HL-60/S4 treated with phorbol 12-myristate 13-acetate at 8.2 ng/mL for 4 days and 3 days (cell line): ENCODE data around the gene APOH.

Experiments
- in situ Hi-C: fragments of 300-500 bp; cut with MboI; formaldehyde crosslinking; loops from 2 replicates; pipeline ENCODE4 v1.15.0; 2022; ENCODE audit warnings: low sequenced_read_pairs

The APOH gene

GRCh38 chr17:66203274-66204015 is 25.8 kb downstream of the APOH start:
- in situ Hi-C loops: loop anchor here (25.0 kb wide), 1 partner anchor 709 kb away; no protein-coding TSS in a partner anchor

GRCh38 chr17:66200685-66201092 is 28.5 kb downstream of the APOH start:
- in situ Hi-C loops: loop anchor here (25.0 kb wide), 1 partner anchor 712 kb away; no protein-coding TSS in a partner anchor

GRCh38 chr17:66198242-66198641 is 31.0 kb downstream of the APOH start:
- in situ Hi-C loops: no loop called here

- in situ Hi-C loops: no loop called here
Measured at GRCh38 chr17:66192378-66192687, 36.9 kb downstream of the APOH start.

- in situ Hi-C loops: no loop called here
Measured at GRCh38 chr17:66191593-66192377, 37.4 kb downstream of the APOH start, which contains the start of gene CEP112. Gene CEP112, minus strand, starts transcription at chr17:66192133.

- in situ Hi-C loops: no loop called here
Measured at GRCh38 chr17:66190738-66191592, 38.2 kb downstream of the APOH start.

- in situ Hi-C loops: no loop called here
Measured at GRCh38 chr17:66187718-66188117, 41.5 kb downstream of the APOH start.

- in situ Hi-C loops: no loop called here
Measured at GRCh38 chr17:66185862-66186261, 43.4 kb downstream of the APOH start.

GRCh38 chr17:66184392-66184791 is 44.8 kb downstream of the APOH start:
- in situ Hi-C loops: no loop called here

GRCh38 chr17:66183529-66183928 is 45.7 kb downstream of the APOH start:
- in situ Hi-C loops: no loop called here

- in situ Hi-C loops: no loop called here
Measured at GRCh38 chr17:66178642-66179041, 50.6 kb downstream of the APOH start.

- in situ Hi-C loops: no loop called here
Measured at GRCh38 chr17:66177048-66177447, 52.2 kb downstream of the APOH start.

GRCh38 chr17:66175892-66176291 is 53.3 kb downstream of the APOH start:
- in situ Hi-C loops: no loop called here

- in situ Hi-C loops: loop anchor here (25.0 kb wide), 1 partner anchor 935 kb away; no protein-coding TSS in a partner anchor
Measured at GRCh38 chr17:66172691-66173223, 56.5 kb downstream of the APOH start.

GRCh38 chr17:66172144-66172543 is 57.1 kb downstream of the APOH start:
- in situ Hi-C loops: loop anchor here (25.0 kb wide), 1 partner anchor 935 kb away; no protein-coding TSS in a partner anchor

GRCh38 chr17:66171692-66172091 is 57.5 kb downstream of the APOH start:
- in situ Hi-C loops: loop anchor here (25.0 kb wide), 1 partner anchor 934 kb away; no protein-coding TSS in a partner anchor

GRCh38 chr17:66171172-66171571 is 58.0 kb downstream of the APOH start:
- in situ Hi-C loops: loop anchor here (25.0 kb wide), 1 partner anchor 934 kb away; no protein-coding TSS in a partner anchor

GRCh38 chr17:66169839-66170238 is 59.4 kb downstream of the APOH start:
- in situ Hi-C loops: loop anchor here (25.0 kb wide), 1 partner anchor 933 kb away; no protein-coding TSS in a partner anchor

- in situ Hi-C loops: loop anchor here (25.0 kb wide), 1 partner anchor 930 kb away; no protein-coding TSS in a partner anchor
Measured at GRCh38 chr17:66167189-66167815, 61.9 kb downstream of the APOH start.

- in situ Hi-C loops: loop anchor here (25.0 kb wide), 1 partner anchor 928 kb away; no protein-coding TSS in a partner anchor
Measured at GRCh38 chr17:66165537-66166123, 63.6 kb downstream of the APOH start.
